ENCODE results near the gene CROCC.
"Not testable (repeated sequence)": the region's sequence is repeated elsewhere in the genome, so short reads cannot be mapped to it uniquely, and the experiment has no call there.

GRCh38 chr1:16895233-16895597 is 26.5 kb upstream of the CROCC start:
- not testable (repeated sequence) for TF ChIP-seq CTCF, POLR2A, POLR2AphosphoS5, EP300 (IDR thresholded peaks at IDR 0.05)

All from gastroesophageal sphincter (tissue), 3 donors.